Activated CD8-positive, alpha-beta memory T cell treated with anti-CD3 and anti-CD28 coated beads for 1 hour (primary cell): ENCODE measurements around the gene IMP4.

Source experiments
- DNase-seq, 2 donors: peaks; one replicate each; pipeline ENCODE4 v3.0.0-alpha.2; 2020; ENCODE audit warnings: low read depth in 1 of 2; ENCODE audit errors: extremely low read depth in 1 of 2

The IMP4 gene

GRCh38 chr2:130375291-130376266 lies 32.9 kb downstream of the IMP4 start:
- no peak for DNase-seq

- DNase-seq: no peak
These were observed 34.0 kb downstream of the IMP4 start for GRCh38 chr2:130376433-130377293.

GRCh38 chr2:130377491-130377890 lies 34.8 kb downstream of the IMP4 start:
- DNase-seq: no peak

- DNase-seq: no peak
These were observed 35.7 kb downstream of the IMP4 start for GRCh38 chr2:130378206-130378897.

- no peak for DNase-seq
These were observed 36.2 kb downstream of the IMP4 start for GRCh38 chr2:130378898-130379214.

- no peak for DNase-seq
These were observed 37.6 kb downstream of the IMP4 start for GRCh38 chr2:130380096-130380934.

GRCh38 chr2:130381145-130381544 lies 38.4 kb downstream of the IMP4 start:
- no peak for DNase-seq

- DNase-seq: no peak
These were observed 38.9 kb downstream of the IMP4 start for GRCh38 chr2:130381619-130382018.

- no peak for DNase-seq
These were observed 39.7 kb downstream of the IMP4 start for GRCh38 chr2:130382313-130382917.

GRCh38 chr2:130385709-130386108 lies 43.0 kb downstream of the IMP4 start:
- DNase-seq: no peak

- DNase-seq: no peak
These were observed 44.3 kb downstream of the IMP4 start for GRCh38 chr2:130387071-130387400.

GRCh38 chr2:130387804-130388203 lies 45.1 kb downstream of the IMP4 start:
- DNase-seq: no peak

GRCh38 chr2:130388221-130388907 lies 45.7 kb downstream of the IMP4 start:
- no peak for DNase-seq

- no peak for DNase-seq
These were observed 46.7 kb downstream of the IMP4 start for GRCh38 chr2:130389358-130389757.

- no peak for DNase-seq
These were observed 47.1 kb downstream of the IMP4 start for GRCh38 chr2:130389783-130390182.

- DNase-seq: no peak
These were observed 47.9 kb downstream of the IMP4 start for GRCh38 chr2:130390460-130391057.

GRCh38 chr2:130391058-130391871 lies 48.6 kb downstream of the IMP4 start:
- peak in 1 of 2 donors; percentile 46 for DNase-seq
